AG04450 (cell line): ENCODE measurements around the gene VSTM5. TPM values are rescaled to one million over a fixed set of nuclear protein-coding genes. Genes with fewer than 3 reads are reported as not detected.
A peak's percentile ranks its signal among the peaks of the same experiment; 100 is the strongest.
"Not testable (repeated sequence)": the region's sequence is repeated elsewhere in the genome, so short reads cannot be mapped to it uniquely, and the experiment has no call there.

Experiments
- CTCF ChIA-PET: fragments of 300-600, 350-600 bp; formaldehyde crosslinking; extraction: SDS; loops from one replicate; lab custom pipeline; 2022; ENCODE audit warnings: antibody characterized with exemption, inconsistent platforms; lab: Charles Lee
- POLR2A ChIA-PET: fragments of 350-600 bp; formaldehyde crosslinking; extraction: SDS; loops from one replicate; lab custom pipeline; 2021; ENCODE audit warnings: antibody characterized with exemption, inconsistent platforms; lab: Yijun Ruan, JAX
- DNase-seq: peaks from one replicate; pipeline ENCODE4 v3.0.0-alpha.2; 2011; ENCODE audit warnings: low read depth, low spot score
- H3K27ac ChIP-seq: one replicate; pipeline ENCODE4 v1.5.1; 2012; ENCODE audit warnings: low read depth, low read length, control low read depth
- H3K27me3 ChIP-seq: one replicate; pipeline ENCODE4 v1.6.0; 2012; ENCODE audit warnings: low read length; ENCODE audit not compliant: control insufficient read depth, insufficient read depth
- H3K4me3 ChIP-seq: 2 replicates; pipeline ENCODE4 v1.5.1; 2011; ENCODE audit warnings: mild to moderate bottlenecking, low read depth, low read length, control low read depth
- H3K9me3 ChIP-seq: 2 replicates; pipeline ENCODE4 v1.5.1; 2012; ENCODE audit warnings: low read length; ENCODE audit not compliant: control insufficient read depth, insufficient read depth
- polyA plus RNA-seq: library from polyadenylated mRNA; depleted of rRNA; stranded (reverse); fragments of >200 nt; gene quantifications from 2 replicates; pipeline ENCODE4 v1.2.3, GENCODE V29; 2011
- TF ChIP-seq, protein P1 (sequence below): IDR thresholded peaks from 2 replicates; pipeline ENCODE4 v1.5.1; 2011; ENCODE audit warnings: low read depth, low read length, control low read depth, inconsistent platforms

Gene VSTM5
- polyA plus RNA-seq, 1 experiment, result 0.57 TPM

DNA sequence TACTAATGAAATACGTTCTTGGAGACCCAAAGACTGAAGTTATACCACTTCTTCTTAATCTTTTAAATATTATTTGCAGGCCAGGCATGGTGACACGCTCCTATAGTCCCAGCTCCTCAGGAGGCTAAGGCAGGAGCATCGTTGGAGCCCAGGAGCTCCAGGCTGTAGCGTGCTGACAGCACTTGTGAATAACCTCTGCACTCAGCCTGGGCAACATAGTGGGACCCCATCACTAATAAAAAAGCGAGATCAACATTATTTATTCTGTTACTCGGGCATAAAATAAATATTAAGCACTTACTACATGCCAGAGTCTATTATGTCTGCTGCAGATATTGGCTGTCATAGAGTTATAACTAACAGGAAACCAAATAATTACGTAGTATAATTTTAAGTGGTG is 67.1 kb downstream of the VSTM5 start:
- CTCF ChIA-PET, result interaction anchor here (0.9 to 1.2 kb wide), 12 partner anchors 8 to 51 kb away, joined by 3 to 8 read pairs (median 3); partner anchors contain the start of genes C11orf54 and TAF1D
- H3K27me3 ChIP-seq, result no peaks in the 10 kb centered on the region
- no peak overlapping the region for H3K27ac ChIP-seq
- H3K4me3 ChIP-seq, result peak overlapping the region; percentile 100
- TF ChIP-seq, protein P1, sequence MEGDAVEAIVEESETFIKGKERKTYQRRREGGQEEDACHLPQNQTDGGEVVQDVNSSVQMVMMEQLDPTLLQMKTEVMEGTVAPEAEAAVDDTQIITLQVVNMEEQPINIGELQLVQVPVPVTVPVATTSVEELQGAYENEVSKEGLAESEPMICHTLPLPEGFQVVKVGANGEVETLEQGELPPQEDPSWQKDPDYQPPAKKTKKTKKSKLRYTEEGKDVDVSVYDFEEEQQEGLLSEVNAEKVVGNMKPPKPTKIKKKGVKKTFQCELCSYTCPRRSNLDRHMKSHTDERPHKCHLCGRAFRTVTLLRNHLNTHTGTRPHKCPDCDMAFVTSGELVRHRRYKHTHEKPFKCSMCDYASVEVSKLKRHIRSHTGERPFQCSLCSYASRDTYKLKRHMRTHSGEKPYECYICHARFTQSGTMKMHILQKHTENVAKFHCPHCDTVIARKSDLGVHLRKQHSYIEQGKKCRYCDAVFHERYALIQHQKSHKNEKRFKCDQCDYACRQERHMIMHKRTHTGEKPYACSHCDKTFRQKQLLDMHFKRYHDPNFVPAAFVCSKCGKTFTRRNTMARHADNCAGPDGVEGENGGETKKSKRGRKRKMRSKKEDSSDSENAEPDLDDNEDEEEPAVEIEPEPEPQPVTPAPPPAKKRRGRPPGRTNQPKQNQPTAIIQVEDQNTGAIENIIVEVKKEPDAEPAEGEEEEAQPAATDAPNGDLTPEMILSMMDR, result no peak
- no peaks in the 10 kb centered on the region; the same call in 1 of the 2 replicates for H3K9me3 ChIP-seq
- no peak for DNase-seq
- POLR2A ChIA-PET, result interaction anchor here (1.3 to 1.4 kb wide), 2 partner anchors 23 to 43 kb away, joined by 5 to 80 read pairs; partner anchors contain the start of genes C11orf54 and TAF1D

- ChIA-PET POLR2A (no interaction called here), CTCF (interaction anchor here (0.7 to 1.5 kb wide), 3 partner anchors 9 to 873 kb away, joined by 3 to 5 read pairs (median 4); partner anchors contain the start of gene MED17)
- no peak for DNase-seq
These were observed 75.1 kb downstream of the VSTM5 start for GRCh38 chr11:93775289-93775688.

GRCh38 chr11:93774560-93774959 is 75.9 kb downstream of the VSTM5 start:
- H3K9me3 ChIP-seq, result peaks cover 17% of the 10 kb centered on the region
- H3K27me3 ChIP-seq, H3K27ac ChIP-seq, POLR2A ChIA-PET, DNase-seq, H3K4me3 ChIP-seq: not testable (repeated sequence)
- CTCF ChIA-PET, result interaction anchor here (1.5 kb wide), 1 partner anchor 9 kb away, joined by 5 read pairs; the partner anchor contains the start of gene MED17

More at GRCh38 chr11:93775289-93775688, 75.1 kb downstream of the VSTM5 start:
- no peak overlapping the region for H3K4me3 ChIP-seq
- H3K27me3 ChIP-seq, result no peaks in the 10 kb centered on the region
- TF ChIP-seq, protein P1, result peak; percentile 22; the same call in 1 of the 2 replicates
- H3K9me3 ChIP-seq, result peaks cover 17% of the 10 kb centered on the region
- no peak overlapping the region for H3K27ac ChIP-seq

GRCh38 chr11:93773601-93774200 is 76.7 kb downstream of the VSTM5 start:
- no peak for DNase-seq
- no peak overlapping the region for H3K27ac ChIP-seq
- POLR2A ChIA-PET, result no interaction called here
- CTCF ChIA-PET, result no interaction called here
- TF ChIP-seq, protein P1, result no peak
- H3K4me3 ChIP-seq, result no peak overlapping the region
- peaks cover 17% of the 10 kb centered on the region for H3K9me3 ChIP-seq
- H3K27me3 ChIP-seq, result no peaks in the 10 kb centered on the region

DNA sequence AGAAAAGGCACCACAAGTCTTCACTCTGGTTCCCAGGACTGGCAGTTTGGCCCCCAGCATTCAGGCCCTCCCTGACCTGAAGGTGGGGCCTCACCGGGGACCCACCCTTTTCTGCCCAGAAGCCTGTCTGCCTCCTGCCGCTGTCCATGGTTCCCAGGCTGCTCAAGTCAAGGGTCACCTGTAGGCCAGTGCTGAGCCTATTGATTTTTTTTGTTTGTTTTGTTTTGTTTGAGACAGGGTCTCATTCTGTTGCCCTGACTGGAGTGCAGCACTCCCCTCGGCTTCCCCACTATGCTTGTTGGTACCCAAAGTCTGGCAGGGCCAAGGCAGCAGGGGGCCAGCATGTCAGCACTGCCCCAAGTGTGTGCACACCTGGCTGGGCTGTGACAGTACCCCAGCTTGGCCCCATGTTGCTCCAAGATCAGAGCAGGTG is 77.4 kb downstream of the VSTM5 start:
- Histone ChIP-seq H3K4me3 (no peak overlapping the region), H3K9me3 (peaks cover 17% of the 10 kb centered on the region), H3K27me3 (no peaks in the 10 kb centered on the region), H3K27ac (no peak overlapping the region)
- DNase-seq, result no peak
- CTCF ChIA-PET, result interaction anchor here (1.6 kb wide), 1 partner anchor 11 kb away, joined by 5 read pairs; the partner anchor contains the start of gene MED17
- TF ChIP-seq, protein P1, result no peak
- POLR2A ChIA-PET, result interaction anchor here (0.8 kb wide), 1 partner anchor 11 kb away, joined by 3 read pairs; the partner anchor contains the start of gene MED17
